ENCODE results near the gene SLC25A3.

SLC25A3 gene

GRCh38 chr12:98593351-98594049, at the start of gene SLC25A3:
SLC25A3 (plus strand) TSS chr12:98593686; CDS start chr12:98593979, 293 bp downstream.
- peak within 1 kb of the TSS; percentile 99 for H3K27ac ChIP-seq
- TF ChIP-seq CTCF (IDR thresholded peaks at IDR 0.05) = no peak
- peaks cover 13% of the 10 kb centered on the region for H3K4me1 ChIP-seq
- peak within 1 kb of the TSS; percentile 100 for H3K9ac ChIP-seq
- no peaks in the 10 kb centered on the region for H3K36me3 ChIP-seq (ENCODE audit: control insufficient read depth, insufficient read depth, low read length)
- H3K79me2 ChIP-seq = peaks cover 28% of the 10 kb centered on the region
- H2AFZ ChIP-seq = peak within 1 kb of the TSS; percentile 84
- peak within 1 kb of the TSS; percentile 95 for H3K4me2 ChIP-seq (ENCODE audit: low read length)
- H3K27me3 ChIP-seq (ENCODE audit: control insufficient read depth, insufficient read depth, low read length) = no peaks in the 10 kb centered on the region
- H3K4me3 ChIP-seq (ENCODE audit: low read depth, low read length) = peak within 1 kb of the TSS; percentile 99
- H3K9me3 ChIP-seq (ENCODE audit: control insufficient read depth, low read length) = no peaks in the 10 kb centered on the region

- no peak overlapping the region for H3K27ac ChIP-seq
- H3K27me3 ChIP-seq (ENCODE audit: control insufficient read depth, insufficient read depth, low read length) = no peaks in the 10 kb centered on the region
- no peak overlapping the region for H2AFZ ChIP-seq
- no peaks in the 10 kb centered on the region for H3K9me3 ChIP-seq (ENCODE audit: control insufficient read depth, low read length)
- H3K9ac ChIP-seq = no peak overlapping the region
- no peak for TF ChIP-seq CTCF (IDR thresholded peaks at IDR 0.05)
- no peaks in the 10 kb centered on the region for H3K36me3 ChIP-seq (ENCODE audit: control insufficient read depth, insufficient read depth, low read length)
- H3K4me2 ChIP-seq (ENCODE audit: low read length) = no peak overlapping the region
- no peaks in the 10 kb centered on the region for H3K4me1 ChIP-seq
- no peak overlapping the region for H3K4me3 ChIP-seq (ENCODE audit: low read depth, low read length)
- no peaks in the 10 kb centered on the region for H3K79me2 ChIP-seq
Measured at GRCh38 chr12:98543701-98544100, 49.8 kb upstream of the SLC25A3 start.

- Histone ChIP-seq H3K4me2 (ENCODE audit: low read length) (no peak overlapping the region), H3K27ac (no peak overlapping the region), H2AFZ (no peak overlapping the region), H3K4me1 (no peaks in the 10 kb centered on the region), H3K4me3 (ENCODE audit: low read depth, low read length) (no peak overlapping the region), H3K27me3 (ENCODE audit: control insufficient read depth, insufficient read depth, low read length) (no peaks in the 10 kb centered on the region), H3K9ac (no peak overlapping the region), H3K79me2 (no peaks in the 10 kb centered on the region), H3K9me3 (ENCODE audit: control insufficient read depth, low read length) (no peaks in the 10 kb centered on the region), H3K36me3 (ENCODE audit: control insufficient read depth, insufficient read depth, low read length) (no peaks in the 10 kb centered on the region)
- TF ChIP-seq CTCF (IDR thresholded peaks at IDR 0.05) = no peak
Measured at GRCh38 chr12:98544751-98545150, 48.7 kb upstream of the SLC25A3 start.

- Histone ChIP-seq H3K27ac (no peak overlapping the region), H3K9ac (no peak overlapping the region), H3K9me3 (ENCODE audit: control insufficient read depth, low read length) (no peaks in the 10 kb centered on the region), H2AFZ (no peak overlapping the region), H3K36me3 (ENCODE audit: control insufficient read depth, insufficient read depth, low read length) (no peaks in the 10 kb centered on the region), H3K4me2 (ENCODE audit: low read length) (no peak overlapping the region), H3K4me3 (ENCODE audit: low read depth, low read length) (no peak overlapping the region), H3K4me1 (no peaks in the 10 kb centered on the region), H3K27me3 (ENCODE audit: control insufficient read depth, insufficient read depth, low read length) (no peaks in the 10 kb centered on the region), H3K79me2 (no peaks in the 10 kb centered on the region)
- TF ChIP-seq CTCF (IDR thresholded peaks at IDR 0.05) = no peak
Measured at GRCh38 chr12:98549371-98550110, 43.9 kb upstream of the SLC25A3 start.

All from parathyroid adenoma (tissue), 2 donors.